Measurements from ENCODE around the gene MCAT. TPM values are rescaled to one million over a fixed set of nuclear protein-coding genes. Genes with fewer than 3 reads are reported as not detected.
"Not testable (repeated sequence)": the region's sequence is repeated elsewhere in the genome, so short reads cannot be mapped to it uniquely, and the experiment has no call there.

The MCAT gene
- total RNA-seq, 1 experiment from 2014 or later = 23.4 TPM

DNA sequence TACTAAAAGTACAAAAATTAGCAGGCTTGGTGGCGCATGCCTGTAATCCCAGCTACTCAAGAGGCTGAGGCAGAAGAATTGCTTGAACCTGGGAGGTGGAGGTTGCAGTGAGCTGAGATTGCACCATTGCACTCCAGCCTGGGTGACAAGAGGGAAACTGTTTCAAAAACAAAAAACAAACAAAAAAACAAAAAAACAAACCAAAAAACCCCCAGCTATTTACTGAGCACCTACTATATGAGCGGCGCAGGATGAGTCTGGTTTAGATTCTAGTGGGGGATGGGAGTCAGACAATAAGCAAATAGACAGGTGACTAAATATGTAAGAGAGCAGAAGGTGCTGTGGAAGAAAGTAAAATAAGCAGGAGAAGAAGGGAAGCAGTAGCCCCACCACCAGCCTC is 38.2 kb downstream of the MCAT start:
- in situ Hi-C loops (cut with HindIII; ENCODE audit: low sequenced_read_pairs) = loop anchor here (10.0 kb wide), 1 partner anchor 440 kb away; no protein-coding TSS in a partner anchor
- not testable (repeated sequence) for DNase-seq (ENCODE audit: low spot score)

DNA sequence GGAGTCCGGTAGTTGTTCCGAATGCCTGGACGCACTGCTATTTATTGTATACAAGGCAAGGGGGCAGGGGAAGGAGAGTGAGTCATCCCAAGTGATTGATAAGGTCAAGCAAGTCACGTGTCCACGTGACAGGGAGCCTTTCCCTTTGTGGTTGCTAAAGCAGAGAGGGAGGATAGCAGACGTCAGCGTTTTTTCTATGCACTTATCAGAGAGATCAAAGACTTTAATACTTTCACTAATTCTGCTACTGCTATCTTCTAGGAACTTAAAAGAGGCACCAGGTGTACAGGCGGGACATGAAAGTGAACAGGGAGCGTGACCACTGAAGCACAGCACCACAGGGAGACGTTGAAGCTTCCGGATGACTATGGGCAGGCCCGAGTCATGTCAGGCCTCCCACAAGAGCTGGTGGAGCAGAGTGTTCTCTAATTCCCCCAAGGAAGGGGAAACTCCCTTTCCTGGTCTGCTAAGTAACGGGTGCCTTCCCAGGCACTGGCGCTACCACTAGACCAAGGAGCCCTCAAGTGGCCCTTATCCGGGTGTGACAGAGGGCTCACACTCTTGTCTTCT is 39.1 kb downstream of the MCAT start:
- in situ Hi-C loops (cut with HindIII; ENCODE audit: low sequenced_read_pairs) = loop anchor here (10.0 kb wide), 1 partner anchor 439 kb away; no protein-coding TSS in a partner anchor
- not testable (repeated sequence) for DNase-seq (ENCODE audit: low spot score)

DNA sequence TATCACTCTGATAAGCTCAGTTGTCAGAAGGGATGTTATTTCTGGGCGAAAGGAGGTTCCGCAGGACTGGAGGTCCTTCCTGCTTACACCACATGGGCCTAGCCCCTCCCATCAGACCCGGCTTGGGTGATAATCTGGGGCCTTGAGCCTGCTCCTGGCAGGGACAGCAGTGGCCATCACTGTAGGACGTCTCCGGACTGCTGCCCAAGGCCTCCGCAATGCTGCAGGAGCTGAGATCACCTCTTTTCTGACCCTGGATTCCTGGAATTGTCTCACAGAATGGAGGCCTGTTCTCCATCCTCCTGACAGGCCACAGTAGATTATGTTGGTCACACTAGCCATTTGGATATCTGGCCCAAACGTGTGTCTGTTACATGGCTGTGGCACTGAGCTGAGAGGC is 41.9 kb downstream of the MCAT start:
- in situ Hi-C loops (cut with HindIII; ENCODE audit: low sequenced_read_pairs) = loop anchor here (10.0 kb wide), 1 partner anchor 437 kb away; no protein-coding TSS in a partner anchor
- no peak for DNase-seq (ENCODE audit: low spot score)

DNA sequence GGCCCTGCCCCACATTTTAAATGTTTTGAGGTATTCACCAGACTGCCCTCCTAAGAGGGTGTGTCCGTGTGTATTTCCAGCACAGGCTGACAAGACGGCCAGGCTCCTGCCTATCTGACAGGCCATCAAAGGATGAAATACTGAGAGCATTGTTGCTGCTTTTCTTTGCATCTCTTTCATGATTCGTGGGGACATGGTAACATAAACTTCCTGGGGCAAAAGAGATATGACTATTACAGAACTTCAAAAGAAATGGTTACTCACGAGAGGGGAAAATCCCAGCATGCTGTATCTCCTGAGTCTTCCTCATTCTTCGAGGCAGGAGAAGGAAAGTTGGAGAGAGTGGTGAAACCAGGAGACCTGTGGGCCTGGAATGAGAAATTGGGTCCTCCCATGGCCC is 43.0 kb downstream of the MCAT start:
- no peak for DNase-seq (ENCODE audit: low spot score)
- in situ Hi-C loops (cut with HindIII; ENCODE audit: low sequenced_read_pairs) = loop anchor here (10.0 kb wide), 1 partner anchor 435 kb away; no protein-coding TSS in a partner anchor

DNA sequence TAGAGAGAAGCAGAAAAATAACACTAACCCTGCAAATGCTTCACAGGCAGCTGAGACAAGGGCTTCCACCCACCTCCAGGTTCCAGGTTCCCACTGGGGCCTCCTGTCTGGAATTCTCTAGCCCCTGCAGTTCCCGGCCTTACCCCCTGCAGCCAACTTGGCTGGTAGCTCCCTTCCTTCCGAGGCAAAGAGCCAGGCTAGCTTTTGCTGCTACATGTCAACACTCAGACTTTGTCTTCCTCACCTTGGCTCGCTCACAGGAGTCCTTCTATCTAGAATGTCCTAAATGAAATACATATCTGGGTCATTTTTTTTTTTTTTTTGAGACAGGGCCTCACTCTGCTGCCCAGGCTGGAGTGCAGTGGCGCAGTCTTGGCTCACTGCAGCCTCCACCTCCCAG is 44.1 kb downstream of the MCAT start:
- no peak for DNase-seq (ENCODE audit: low spot score)
- in situ Hi-C loops (cut with HindIII; ENCODE audit: low sequenced_read_pairs) = no loop called here

DNA sequence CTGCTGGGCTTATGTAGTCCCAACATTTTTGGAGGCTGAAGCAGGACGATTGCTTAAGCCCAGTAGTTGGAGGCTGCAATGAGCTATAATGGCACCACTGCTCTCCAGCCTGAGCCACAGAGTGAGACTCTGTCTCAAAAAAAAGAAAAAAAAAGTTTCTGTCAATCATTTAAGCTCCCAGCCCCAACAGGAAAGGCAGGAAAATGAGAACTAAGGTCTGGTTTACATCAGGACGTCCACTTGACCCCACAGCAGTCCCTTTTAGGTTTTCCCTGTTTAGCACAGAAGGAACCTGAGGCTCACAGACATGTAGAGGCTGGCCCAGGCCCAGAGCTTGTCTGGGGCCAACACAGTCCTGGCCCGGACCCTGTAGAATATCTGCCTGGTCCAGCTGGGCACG is 44.8 kb downstream of the MCAT start:
- in situ Hi-C loops (cut with HindIII; ENCODE audit: low sequenced_read_pairs) = no loop called here
- DNase-seq (ENCODE audit: low spot score) = no peak

DNA sequence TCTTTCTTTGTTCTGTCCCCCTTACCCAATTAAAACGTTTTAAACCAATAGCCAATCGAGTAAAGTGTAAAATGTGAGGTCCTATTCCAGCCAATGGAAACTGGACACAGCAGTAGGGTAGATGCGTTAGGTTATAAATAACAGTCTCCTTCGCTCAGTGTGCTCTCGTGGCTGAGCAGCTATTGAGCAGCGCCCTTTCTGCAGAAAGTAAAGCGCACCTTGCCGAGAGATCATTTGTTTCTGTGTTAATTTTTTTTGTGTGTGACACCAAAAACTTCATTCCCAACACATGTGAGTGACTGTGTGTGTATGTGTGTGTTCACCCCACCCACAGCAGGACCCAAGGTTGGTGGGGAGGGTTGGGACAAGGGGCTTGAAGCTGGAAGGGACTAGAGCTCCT is 46.8 kb downstream of the MCAT start:
- in situ Hi-C loops (cut with HindIII; ENCODE audit: low sequenced_read_pairs) = no loop called here
- DNase-seq (ENCODE audit: low spot score) = no peak

DNA sequence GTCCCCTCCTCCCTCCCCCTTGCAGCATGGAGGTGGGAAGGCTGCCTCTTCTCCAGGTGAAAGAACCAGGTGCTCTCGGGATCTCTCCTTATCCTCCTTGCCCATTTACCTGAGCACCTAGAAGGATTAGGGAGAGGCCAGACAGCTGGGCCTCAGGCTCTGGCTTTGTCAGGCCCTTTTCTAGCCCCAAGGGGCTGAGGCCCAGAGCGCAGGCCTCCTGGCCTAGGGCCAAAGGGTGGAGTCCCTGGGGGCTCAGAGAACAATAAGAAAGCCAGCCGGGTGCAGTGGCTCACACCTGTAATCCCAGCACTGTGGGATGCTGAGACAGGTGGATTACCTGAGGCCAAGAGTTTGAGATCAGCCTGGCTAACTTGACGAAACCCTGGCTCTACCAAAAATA is 48.6 kb downstream of the MCAT start:
- no peak for DNase-seq (ENCODE audit: low spot score)
- in situ Hi-C loops (cut with HindIII; ENCODE audit: low sequenced_read_pairs) = no loop called here

DNA sequence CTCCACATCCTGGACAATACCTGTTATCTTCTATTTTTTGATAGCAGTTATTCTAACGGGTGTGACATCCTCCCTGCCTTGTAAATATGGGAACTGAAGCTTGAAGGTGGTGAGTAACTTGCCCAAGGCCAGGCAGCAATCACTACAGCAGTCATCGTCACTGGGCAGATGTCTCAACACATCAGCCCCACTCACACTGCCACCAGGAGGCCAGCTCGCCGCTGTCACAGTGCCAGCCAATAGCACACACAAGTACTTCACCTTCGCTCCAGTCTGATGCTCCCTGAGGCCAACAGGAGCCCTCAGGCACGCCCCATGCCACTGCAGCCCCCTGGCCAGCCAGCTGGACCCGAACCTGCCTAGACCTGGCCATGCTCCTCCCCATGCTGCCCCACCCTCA is 49.1 kb downstream of the MCAT start:
- no peak for DNase-seq (ENCODE audit: low spot score)
- in situ Hi-C loops (cut with HindIII; ENCODE audit: low sequenced_read_pairs) = no loop called here

DNA sequence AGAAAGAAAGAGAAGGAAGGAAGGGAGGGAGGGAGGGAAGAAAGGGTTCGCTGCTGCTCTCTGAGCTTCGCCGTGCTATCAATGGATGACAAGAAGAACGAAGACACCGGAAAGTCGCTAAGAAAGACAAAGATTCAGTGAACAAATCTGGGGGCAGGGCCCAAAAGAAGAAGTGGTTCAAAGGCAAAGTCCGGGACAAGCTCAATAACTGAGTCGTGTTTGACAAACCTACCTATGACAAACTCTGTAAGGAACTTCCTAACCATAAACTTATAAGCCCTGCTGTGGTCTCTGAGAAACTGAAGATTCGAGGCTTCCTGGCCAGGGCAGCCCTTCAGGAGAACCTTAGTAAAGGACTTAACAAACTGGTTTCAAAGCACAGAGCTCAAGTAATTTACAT is 51.1 kb downstream of the MCAT start:
- no peak for DNase-seq (ENCODE audit: low spot score)
- in situ Hi-C loops (cut with HindIII; ENCODE audit: low sequenced_read_pairs) = no loop called here

DNA sequence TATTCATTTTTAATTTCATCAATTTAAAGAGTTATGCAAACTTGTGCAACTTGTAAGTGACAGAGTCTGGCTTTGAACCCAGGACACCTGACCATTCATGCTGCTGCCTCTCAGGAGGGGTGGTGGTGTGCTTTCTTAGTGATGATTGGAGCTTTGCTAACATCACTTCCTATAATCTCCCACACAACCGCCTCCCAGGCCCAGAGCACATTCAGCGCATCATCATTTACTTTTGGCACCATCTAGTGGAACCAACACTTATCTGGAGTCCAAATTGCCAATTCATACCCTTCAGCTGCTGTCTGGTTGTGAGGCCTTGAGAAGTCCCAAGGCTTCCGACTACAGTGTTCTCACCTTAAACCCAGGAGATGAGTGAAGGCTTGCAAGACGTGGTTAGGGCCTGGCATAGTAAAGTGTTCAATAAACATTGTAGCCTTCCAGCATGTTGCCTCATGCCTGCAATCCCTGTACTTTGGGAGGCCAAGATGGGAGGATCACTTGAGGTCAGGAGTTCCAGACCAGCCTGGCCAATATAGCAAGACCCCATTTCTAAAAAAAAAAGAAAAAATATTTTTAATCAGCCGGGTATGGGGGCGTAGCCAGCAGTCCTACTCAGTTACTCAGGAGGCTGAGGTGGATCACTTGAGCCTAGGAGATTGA is 52.9 kb downstream of the MCAT start:
- in situ Hi-C loops (cut with HindIII; ENCODE audit: low sequenced_read_pairs) = no loop called here
- peak; percentile 93 for DNase-seq (ENCODE audit: low spot score)

DNA sequence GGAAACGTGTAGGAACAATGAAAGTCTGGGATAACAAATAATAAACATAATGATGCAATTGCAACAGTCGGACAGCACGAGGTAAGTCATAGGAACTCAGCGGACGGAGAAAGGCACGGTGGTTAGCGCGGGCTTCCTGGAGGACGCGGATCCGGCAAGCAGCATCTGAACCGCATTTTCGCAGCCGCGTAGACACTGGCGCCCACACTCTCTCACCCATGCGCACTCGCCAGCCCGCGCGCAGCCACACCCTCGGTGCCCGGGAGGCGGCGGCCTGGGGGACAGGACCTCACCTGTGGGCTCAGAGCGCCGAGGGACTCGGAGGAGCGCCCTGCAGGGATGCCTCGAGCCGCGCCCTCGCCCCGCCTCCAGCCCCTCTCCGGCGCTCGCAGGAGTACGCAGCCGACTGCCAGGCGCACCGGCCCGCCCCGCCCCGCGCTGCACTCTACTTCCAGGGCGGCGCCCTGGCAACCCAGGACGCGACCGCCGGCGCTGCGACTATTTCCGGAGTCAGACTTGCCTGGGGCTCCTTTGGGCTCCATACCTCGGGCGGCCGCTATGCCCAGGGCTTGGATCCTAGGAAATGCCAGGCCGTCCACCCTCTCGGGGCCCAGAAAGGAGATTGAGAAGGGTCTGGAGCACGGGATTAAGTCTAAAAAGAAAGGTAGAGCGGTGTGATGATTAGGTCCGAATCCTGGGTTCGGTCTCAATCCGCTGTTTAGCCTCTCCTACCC is 54.0 kb downstream of the MCAT start, which contains the start of gene TTLL1:
Gene TTLL1 (minus strand): TSS at position 408 of the 734 bp plus-strand sequence. CDS start 13,805 bp downstream, outside the sequence.
- peak; percentile 90 for DNase-seq (ENCODE audit: low spot score)
- in situ Hi-C loops (cut with HindIII; ENCODE audit: low sequenced_read_pairs) = no loop called here

DNA sequence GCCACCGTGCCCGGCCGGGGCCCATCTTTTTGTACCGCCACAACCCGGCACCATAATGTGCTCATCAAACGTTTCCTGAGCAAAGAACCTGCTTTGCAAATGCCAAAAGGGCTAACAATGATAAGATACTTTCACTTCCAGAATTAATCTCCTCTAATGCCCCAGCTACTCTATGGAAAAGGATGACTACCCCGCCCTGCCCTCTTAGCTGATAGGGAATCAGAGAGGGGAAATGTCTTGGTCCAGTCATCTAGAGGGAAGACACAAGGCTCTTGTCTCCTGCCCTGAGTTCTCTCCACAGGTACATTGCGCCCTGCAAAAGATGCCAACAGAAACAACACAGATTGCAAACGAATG is 54.6 kb downstream of the MCAT start:
- in situ Hi-C loops (cut with HindIII; ENCODE audit: low sequenced_read_pairs) = no loop called here
- DNase-seq (ENCODE audit: low spot score) = no peak

DNA sequence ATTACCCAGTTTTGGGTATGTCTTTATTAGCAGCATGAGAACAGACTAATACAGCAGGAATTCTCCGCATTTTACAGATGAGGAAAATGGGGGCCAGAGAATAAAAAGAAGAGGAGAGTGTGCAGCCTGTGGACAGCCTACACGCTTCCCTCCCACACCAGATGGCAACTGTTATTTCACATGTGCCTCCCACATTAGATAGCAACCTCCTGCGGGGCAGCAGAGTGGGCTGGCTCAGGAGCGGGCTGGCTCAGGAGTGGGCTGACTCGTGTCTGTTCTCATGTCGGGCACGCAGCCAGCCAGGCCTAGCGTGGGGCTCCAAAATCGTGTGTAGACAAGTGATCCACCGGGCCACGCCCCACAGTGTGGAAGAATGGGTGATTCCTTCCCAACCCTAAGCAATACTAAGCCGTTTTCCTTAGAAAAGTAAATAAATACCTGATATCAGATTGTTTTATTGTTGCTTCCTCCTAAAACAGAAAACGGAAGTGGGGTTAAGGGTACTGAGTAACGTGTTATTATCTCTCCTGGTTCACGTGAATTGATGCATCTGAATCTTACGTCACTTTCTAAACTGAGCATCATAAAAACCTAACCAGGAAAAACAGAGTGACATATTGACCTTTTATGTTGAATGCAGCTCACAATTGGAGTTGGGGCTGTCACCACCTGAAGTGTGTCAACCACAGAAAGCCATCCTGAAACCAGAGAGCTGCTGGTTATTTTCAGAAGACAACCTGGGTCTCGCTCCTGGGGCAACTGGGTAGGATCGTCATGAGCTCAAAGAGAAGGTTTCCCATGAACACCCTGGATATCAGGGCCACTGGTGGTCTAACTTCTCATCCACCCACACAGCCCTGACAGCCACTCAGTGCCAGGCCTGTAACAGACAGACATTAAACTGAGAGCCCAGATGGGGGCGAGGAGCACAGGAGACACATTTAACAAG is 57.3 kb downstream of the MCAT start:
- in situ Hi-C loops (cut with HindIII; ENCODE audit: low sequenced_read_pairs) = no loop called here

More for the DNA sequence above, 57.3 kb downstream of the MCAT start:
- no peak for DNase-seq (ENCODE audit: low spot score)

Other genes with a start within 250 kb of the MCAT start
- gene PACSIN2, start 128.2 kb downstream of the MCAT start, total RNA-seq (2014; rRNA removed; shearing (Covaris generic)) = 58.8 and 72.5 TPM in 2 replicates
- gene TTLL1, start 54.0 kb downstream of the MCAT start, total RNA-seq (2014; rRNA removed; shearing (Covaris generic)) = 7.1 and 10.3 TPM in 2 replicates
- 4.6 and 6.9 TPM in 2 replicates for gene BIK, start 32.6 kb downstream of the MCAT start, total RNA-seq (2014; rRNA removed; shearing (Covaris generic))
- gene TSPO, start 8.2 kb upstream of the MCAT start, total RNA-seq (2014; rRNA removed; shearing (Covaris generic)) = 23.9 and 32.7 TPM in 2 replicates
- gene TTLL12, start 43.7 kb upstream of the MCAT start, total RNA-seq (2014; rRNA removed; shearing (Covaris generic)) = 80.9 and 97.9 TPM in 2 replicates
- gene SCUBE1, start 200.0 kb upstream of the MCAT start, total RNA-seq (2014; rRNA removed; shearing (Covaris generic)) = 10.4 and 28.9 TPM in 2 replicates

All from G401 (cell line).